Measurements from ENCODE around the gene SERPIND1. TPM values are rescaled to one million over a fixed set of nuclear protein-coding genes. Genes with fewer than 3 reads are reported as not detected.

SERPIND1 gene
- total and polyA plus RNA-seq, 2 of the 8 experiments (the other 6 are each of a cell fraction or from before 2014, with no cell fraction given), result not detected

DNA sequence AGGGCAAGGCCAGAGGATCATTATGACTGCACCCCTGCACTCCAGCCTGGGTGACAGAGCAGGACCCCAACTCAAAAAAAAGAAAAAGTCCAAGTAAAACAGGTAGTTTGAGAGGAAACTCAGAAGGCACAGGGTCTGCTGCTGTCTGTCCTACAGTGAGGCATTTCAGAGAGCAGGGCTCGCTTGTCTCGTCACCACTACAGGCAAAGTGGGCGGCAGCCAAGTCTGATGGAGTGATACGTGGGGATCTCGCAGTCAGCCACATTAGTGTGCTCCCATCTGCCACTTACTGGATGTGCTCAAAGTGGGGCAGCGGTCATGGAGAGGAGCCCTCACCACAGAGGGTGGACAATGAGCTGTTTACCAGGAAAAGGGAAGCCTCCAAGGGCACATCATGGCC, 42.6 kb downstream of the SERPIND1 start (continued):
- TF ChIP-seq, protein P1, sequence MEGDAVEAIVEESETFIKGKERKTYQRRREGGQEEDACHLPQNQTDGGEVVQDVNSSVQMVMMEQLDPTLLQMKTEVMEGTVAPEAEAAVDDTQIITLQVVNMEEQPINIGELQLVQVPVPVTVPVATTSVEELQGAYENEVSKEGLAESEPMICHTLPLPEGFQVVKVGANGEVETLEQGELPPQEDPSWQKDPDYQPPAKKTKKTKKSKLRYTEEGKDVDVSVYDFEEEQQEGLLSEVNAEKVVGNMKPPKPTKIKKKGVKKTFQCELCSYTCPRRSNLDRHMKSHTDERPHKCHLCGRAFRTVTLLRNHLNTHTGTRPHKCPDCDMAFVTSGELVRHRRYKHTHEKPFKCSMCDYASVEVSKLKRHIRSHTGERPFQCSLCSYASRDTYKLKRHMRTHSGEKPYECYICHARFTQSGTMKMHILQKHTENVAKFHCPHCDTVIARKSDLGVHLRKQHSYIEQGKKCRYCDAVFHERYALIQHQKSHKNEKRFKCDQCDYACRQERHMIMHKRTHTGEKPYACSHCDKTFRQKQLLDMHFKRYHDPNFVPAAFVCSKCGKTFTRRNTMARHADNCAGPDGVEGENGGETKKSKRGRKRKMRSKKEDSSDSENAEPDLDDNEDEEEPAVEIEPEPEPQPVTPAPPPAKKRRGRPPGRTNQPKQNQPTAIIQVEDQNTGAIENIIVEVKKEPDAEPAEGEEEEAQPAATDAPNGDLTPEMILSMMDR (IDR thresholded peaks at IDR 0.05; ENCODE audit: control extremely low read depth in 1 of 3, insufficient read depth in 1 of 3, low read depth in 1 of 3, low read length in 3 of 3), result no peak

Data from H1 (cell line).